GM12874 (cell line): ENCODE data around the gene HENMT1.

Source experiments
- CTCF ChIP-seq: IDR thresholded peaks from 2 replicates; pipeline ENCODE4 v1.5.1; 2011; ENCODE audit warnings: low read depth, mild to moderate bottlenecking, control low read depth, low read length, moderate library complexity; ENCODE audit not compliant: insufficient read depth

HENMT1 gene

GRCh38 chr1:108661030-108661609 lies at the start of gene HENMT1:
HENMT1 (minus strand) TSS chr1:108661093; CDS start chr1:108659884, 1,209 bp downstream.
- TF ChIP-seq CTCF, result no peak

GRCh38 chr1:108708691-108709660 lies 48.1 kb upstream of the HENMT1 start:
- peak; percentile 60 for TF ChIP-seq CTCF

- no peak for TF ChIP-seq CTCF
Observed at GRCh38 chr1:108706643-108707042, 45.8 kb upstream of the HENMT1 start.

- TF ChIP-seq CTCF, result no peak
Observed at GRCh38 chr1:108704496-108704895, 43.6 kb upstream of the HENMT1 start.

- no peak for TF ChIP-seq CTCF
Observed at GRCh38 chr1:108703939-108704338, 43.0 kb upstream of the HENMT1 start.

GRCh38 chr1:108701176-108701849 lies 40.4 kb upstream of the HENMT1 start:
- no peak for TF ChIP-seq CTCF
